Activated CD8-positive, alpha-beta T cell treated with anti-CD3 and anti-CD28 coated beads, Interleukin-2, amount 10 ng/mL, durations not matched to agents 7 days and 5 days (primary cell): ENCODE results near the gene AMBRA1. TPM values are rescaled to one million over a fixed set of nuclear protein-coding genes. Genes with fewer than 3 reads are reported as not detected.
"Not testable (repeated sequence)": the region's sequence is repeated elsewhere in the genome, so short reads cannot be mapped to it uniquely, and the experiment has no call there.

ENCODE experiments used
- ATAC-seq: fragments of 150-1000 bp; cut with Tn5 transposase; one replicate; pipeline ENCODE4 v1.10.0; 2021; ENCODE audit warnings: moderate library complexity
- CTCF ChIA-PET: fragments of 350-600 bp; sonication (Branson Sonifier 250); formaldehyde crosslinking; loops from one replicate; lab custom pipeline; 2021; ENCODE audit warnings: antibody characterized with exemption; lab: Charles Lee
- POLR2A ChIA-PET: fragments of 350-600 bp; sonication (Branson Sonifier 250); formaldehyde crosslinking; loops from one replicate; lab custom pipeline; 2021; ENCODE audit warnings: antibody characterized with exemption; lab: Charles Lee
- DNase-seq: peaks from one replicate; pipeline ENCODE4 v3.0.0-alpha.2; 2020
- H3K27ac Mint-ChIP-seq: one replicate; pipeline ENCODE4 v1.8.0; 2021; ENCODE audit warnings: mild to moderate bottlenecking, mixed read lengths
- H3K27me3 Mint-ChIP-seq: one replicate; pipeline ENCODE4 v1.8.0; 2021; ENCODE audit warnings: low read depth, mixed read lengths
- H3K36me3 Mint-ChIP-seq: one replicate; pipeline ENCODE4 v1.8.0; 2021; ENCODE audit warnings: low read depth, mixed read lengths
- H3K4me1 Mint-ChIP-seq: one replicate; pipeline ENCODE4 v1.8.0; 2021; ENCODE audit warnings: low read depth, mixed read lengths
- H3K4me3 Mint-ChIP-seq: one replicate; pipeline ENCODE4 v1.8.0; 2021; ENCODE audit warnings: mild to moderate bottlenecking, mixed read lengths
- H3K9me3 Mint-ChIP-seq: one replicate; pipeline ENCODE4 v1.8.0; 2022; ENCODE audit warnings: mixed read lengths; ENCODE audit not compliant: insufficient read depth
- total RNA-seq, 2 experiments: library from RNA; stranded (reverse); gene quantifications; one replicate each; pipeline ENCODE4 v1.2.3, GENCODE V29; 2021

The AMBRA1 gene
- total RNA-seq, 2 experiments from 2014 or later = 34.0 to 35.1 TPM

GRCh38 chr11:46528445-46529094, 65.3 kb downstream of the AMBRA1 start:
- ATAC-seq (no peak), DNase-seq (no peak)
- Mint-ChIP-seq H3K27ac (no peak overlapping the region), H3K4me3 (no peak overlapping the region), H3K27me3 (no peaks in the 10 kb centered on the region), H3K36me3 (peaks cover 7% of the 10 kb centered on the region), H3K9me3 (no peaks in the 10 kb centered on the region), H3K4me1 (peaks cover 17% of the 10 kb centered on the region)
- POLR2A ChIA-PET = interaction anchor here (0.6 kb wide), 1 partner anchor 115 kb away, joined by 4 read pairs; no protein-coding TSS in a partner anchor
- CTCF ChIA-PET = interaction anchor here (0.6 to 1.9 kb wide), 38 partner anchors 8 to 233 kb away, joined by 3 to 24 read pairs (median 5); partner anchors contain the start of genes AMBRA1, ATG13 and HARBI1

DNA sequence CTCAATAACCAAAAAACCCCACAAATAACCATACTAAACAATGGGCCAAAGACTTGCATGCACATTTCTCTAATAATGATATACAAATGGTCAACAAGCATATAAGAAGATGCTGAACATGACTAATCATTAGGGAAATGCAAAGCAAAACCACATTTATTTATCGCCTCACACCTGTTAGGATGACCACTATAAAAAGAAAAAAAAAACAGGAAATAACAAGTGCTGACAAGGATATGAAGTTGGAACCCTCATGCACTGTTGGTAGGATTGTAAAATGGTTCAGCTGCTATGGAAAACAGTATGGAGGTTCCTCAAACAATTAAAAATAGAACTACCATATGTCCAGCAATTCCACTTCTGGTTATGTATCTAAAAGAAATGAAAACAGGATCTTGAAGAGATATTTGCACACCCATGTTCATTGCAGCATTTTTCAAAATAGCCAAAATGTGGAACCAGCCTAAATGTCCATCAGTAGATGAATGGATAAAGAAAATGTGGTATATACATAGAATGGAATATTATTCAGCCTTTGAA, 66.2 kb downstream of the AMBRA1 start:
- DNase-seq = no peak
- Mint-ChIP-seq H3K4me1 (peaks cover 17% of the 10 kb centered on the region), H3K4me3 (no peak overlapping the region), H3K9me3 (no peaks in the 10 kb centered on the region), H3K27me3 (no peaks in the 10 kb centered on the region), H3K27ac (no peak overlapping the region), H3K36me3 (peaks cover 7% of the 10 kb centered on the region)
- ChIA-PET CTCF (no interaction called here), POLR2A (no interaction called here)
- ATAC-seq = no peak

DNA sequence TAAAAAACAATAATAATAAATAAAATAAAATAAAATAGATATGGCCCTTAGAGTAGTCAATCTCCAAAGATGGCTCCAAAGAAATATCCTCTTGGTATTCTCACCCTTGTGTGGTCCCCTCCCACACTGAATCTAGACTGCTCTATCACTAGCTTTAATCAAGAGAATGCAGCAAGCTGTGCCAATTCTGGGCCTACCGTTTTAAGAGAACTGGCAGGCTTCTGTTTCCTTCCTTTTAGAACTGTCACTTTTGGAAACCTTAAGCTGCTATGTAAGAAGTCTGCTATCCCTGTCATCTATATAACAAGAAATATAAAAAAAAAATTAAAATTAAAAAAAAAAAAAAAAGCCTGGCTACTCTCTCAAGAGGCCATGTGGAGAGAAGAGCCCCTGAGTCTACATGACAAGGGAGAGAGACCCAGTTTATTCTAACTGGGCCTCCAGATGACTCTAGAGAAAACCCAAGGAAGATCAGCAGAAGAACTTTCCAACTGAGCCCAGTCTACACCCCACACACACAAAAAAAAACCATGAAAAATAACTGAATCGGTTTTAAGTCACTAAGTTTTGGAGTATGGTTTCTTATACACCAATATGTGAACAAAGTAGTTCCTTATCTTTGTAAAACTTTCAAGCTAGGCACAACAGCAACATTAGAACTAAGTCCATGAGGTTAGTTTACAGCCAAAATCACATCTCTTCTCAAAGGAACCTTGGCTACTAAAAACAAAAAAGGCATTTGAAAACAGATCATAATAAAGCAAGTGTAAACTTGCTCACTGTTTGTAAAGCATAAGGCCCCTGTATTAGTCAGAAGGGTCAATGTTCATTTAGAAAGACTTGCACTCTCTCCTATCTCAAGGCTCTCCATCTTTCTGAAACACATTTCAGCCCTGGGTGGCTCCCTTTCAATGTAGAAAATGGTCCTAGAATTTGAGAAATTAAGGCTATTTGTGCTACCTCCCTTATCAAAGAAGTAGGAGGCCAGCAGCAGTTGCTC, 67.3 kb downstream of the AMBRA1 start:
- H3K9me3 Mint-ChIP-seq = no peaks in the 10 kb centered on the region
- ATAC-seq (no peak), DNase-seq (no peak)
- H3K27ac Mint-ChIP-seq = no peak overlapping the region
- H3K4me3 Mint-ChIP-seq = no peak overlapping the region
- H3K27me3 Mint-ChIP-seq = no peaks in the 10 kb centered on the region
- CTCF ChIA-PET = interaction anchor here (0.6 to 0.7 kb wide), 2 partner anchors 16 to 61 kb away, joined by 3 read pairs; no protein-coding TSS in a partner anchor
- POLR2A ChIA-PET = no interaction called here
- H3K36me3 Mint-ChIP-seq = peaks cover 7% of the 10 kb centered on the region
- H3K4me1 Mint-ChIP-seq = peaks cover 17% of the 10 kb centered on the region

DNA sequence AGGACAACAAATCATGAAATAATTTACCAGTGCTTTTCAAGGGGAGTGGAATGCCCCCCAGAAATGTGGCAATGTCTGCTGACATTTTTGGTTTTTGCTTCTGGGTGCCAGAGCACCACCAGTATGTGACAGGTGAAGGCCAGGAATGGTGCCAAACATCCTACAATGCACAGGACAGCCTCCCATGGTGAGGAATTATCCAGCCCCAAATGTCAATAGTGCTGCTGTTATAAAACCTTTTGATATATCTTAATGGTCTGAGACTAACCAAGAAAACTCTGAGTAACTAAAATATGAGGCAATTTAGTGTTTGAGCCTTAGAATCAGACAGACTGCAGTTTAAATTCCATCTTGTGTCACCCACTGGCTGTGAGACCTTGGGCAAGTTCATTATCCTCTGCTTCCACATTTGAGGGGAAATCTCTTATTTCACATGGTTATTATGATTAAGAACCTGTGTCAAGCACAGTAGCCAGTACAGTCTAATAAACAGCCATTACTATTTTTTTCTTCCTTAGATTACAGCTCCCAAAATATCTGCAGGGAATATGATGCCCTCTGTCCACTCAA, 69.5 kb downstream of the AMBRA1 start:
- Mint-ChIP-seq H3K27ac (no peak overlapping the region), H3K36me3 (peaks cover 7% of the 10 kb centered on the region), H3K27me3 (no peaks in the 10 kb centered on the region), H3K9me3 (no peaks in the 10 kb centered on the region), H3K4me3 (no peak overlapping the region), H3K4me1 (peaks cover 13% of the 10 kb centered on the region)
- ChIA-PET POLR2A (no interaction called here), CTCF (interaction anchor here (1.1 kb wide), 1 partner anchor 34 kb away, joined by 4 read pairs; no protein-coding TSS in a partner anchor)
- ATAC-seq (no peak), DNase-seq (no peak)

DNA sequence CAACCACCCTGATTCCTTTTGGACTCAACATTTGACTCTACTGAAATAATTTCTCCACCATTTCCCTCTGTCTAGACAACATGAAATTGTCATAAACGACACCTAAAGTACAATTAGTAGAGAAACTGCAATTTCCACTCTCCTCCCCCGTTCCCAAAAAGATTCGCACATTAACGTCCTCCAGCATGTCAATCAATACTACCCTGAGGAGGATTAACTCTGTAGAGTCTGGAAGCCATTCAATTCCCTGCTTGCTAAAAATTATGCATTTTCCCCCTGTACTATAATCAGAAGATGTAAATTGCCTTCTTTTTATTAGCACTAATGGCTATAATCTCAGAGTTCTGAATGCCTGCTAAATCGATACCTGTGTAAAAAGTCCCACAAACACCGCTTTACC, 70.5 kb downstream of the AMBRA1 start:
- Mint-ChIP-seq H3K27ac (no peak overlapping the region), H3K4me1 (peaks cover 3% of the 10 kb centered on the region), H3K36me3 (peaks cover 7% of the 10 kb centered on the region)

DNA sequence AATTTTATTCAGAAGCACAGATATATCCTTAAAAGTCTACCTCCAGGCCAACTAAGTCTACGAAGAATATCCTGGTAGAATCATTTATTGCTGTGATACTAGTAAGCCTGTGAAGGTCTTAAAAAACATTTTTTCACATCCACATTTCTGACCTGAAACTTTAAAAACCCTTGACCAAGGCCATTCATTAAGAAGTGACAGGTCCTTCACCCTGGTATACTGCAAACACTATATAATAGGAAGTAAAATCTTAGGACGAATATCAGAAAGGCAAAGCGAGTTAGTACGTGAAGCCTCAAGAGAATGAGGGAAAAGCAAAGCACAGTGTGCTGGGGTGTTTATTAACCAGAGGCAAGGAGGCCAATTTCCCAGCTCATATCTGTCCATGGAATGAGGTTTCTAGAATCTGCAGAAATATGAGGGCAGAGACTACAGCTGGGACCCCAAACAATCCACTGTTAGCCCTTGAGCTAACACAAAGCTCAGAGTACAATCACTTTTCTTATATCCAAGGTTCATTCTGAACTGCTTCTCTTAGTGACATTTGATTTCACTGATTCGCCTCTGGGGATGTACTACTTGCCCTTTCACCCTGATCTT, 71.0 kb downstream of the AMBRA1 start:
- Mint-ChIP-seq H3K36me3 (peaks cover 7% of the 10 kb centered on the region), H3K4me1 (peaks cover 2% of the 10 kb centered on the region), H3K27ac (no peak overlapping the region), H3K9me3 (no peaks in the 10 kb centered on the region), H3K4me3 (no peak overlapping the region), H3K27me3 (no peaks in the 10 kb centered on the region)
- ATAC-seq (no peak), DNase-seq (no peak)
- ChIA-PET CTCF (interaction anchor here (1.1 to 1.3 kb wide), 2 partner anchors 21 to 33 kb away, joined by 3 to 4 read pairs; no protein-coding TSS in a partner anchor), POLR2A (no interaction called here)

More for the DNA sequence above, 70.5 kb downstream of the AMBRA1 start:
- H3K4me3 Mint-ChIP-seq = no peak overlapping the region
- H3K9me3 Mint-ChIP-seq = no peaks in the 10 kb centered on the region
- no peaks in the 10 kb centered on the region for H3K27me3 Mint-ChIP-seq
- ChIA-PET POLR2A (no interaction called here), CTCF (interaction anchor here (1.3 kb wide), 1 partner anchor 33 kb away, joined by 4 read pairs; no protein-coding TSS in a partner anchor)
- ATAC-seq (no peak), DNase-seq (no peak)

GRCh38 chr11:46521961-46522681, 71.7 kb downstream of the AMBRA1 start:
- Mint-ChIP-seq H3K9me3 (no peaks in the 10 kb centered on the region), H3K4me1 (no peaks in the 10 kb centered on the region), H3K27me3 (no peaks in the 10 kb centered on the region), H3K27ac (no peak overlapping the region), H3K4me3 (no peak overlapping the region), H3K36me3 (peaks cover 7% of the 10 kb centered on the region)
- no peak for DNase-seq
- ChIA-PET CTCF (interaction anchor here (1.1 to 1.3 kb wide), 2 partner anchors 20 to 32 kb away, joined by 3 to 4 read pairs; no protein-coding TSS in a partner anchor), POLR2A (no interaction called here)
- ATAC-seq = no peak

DNA sequence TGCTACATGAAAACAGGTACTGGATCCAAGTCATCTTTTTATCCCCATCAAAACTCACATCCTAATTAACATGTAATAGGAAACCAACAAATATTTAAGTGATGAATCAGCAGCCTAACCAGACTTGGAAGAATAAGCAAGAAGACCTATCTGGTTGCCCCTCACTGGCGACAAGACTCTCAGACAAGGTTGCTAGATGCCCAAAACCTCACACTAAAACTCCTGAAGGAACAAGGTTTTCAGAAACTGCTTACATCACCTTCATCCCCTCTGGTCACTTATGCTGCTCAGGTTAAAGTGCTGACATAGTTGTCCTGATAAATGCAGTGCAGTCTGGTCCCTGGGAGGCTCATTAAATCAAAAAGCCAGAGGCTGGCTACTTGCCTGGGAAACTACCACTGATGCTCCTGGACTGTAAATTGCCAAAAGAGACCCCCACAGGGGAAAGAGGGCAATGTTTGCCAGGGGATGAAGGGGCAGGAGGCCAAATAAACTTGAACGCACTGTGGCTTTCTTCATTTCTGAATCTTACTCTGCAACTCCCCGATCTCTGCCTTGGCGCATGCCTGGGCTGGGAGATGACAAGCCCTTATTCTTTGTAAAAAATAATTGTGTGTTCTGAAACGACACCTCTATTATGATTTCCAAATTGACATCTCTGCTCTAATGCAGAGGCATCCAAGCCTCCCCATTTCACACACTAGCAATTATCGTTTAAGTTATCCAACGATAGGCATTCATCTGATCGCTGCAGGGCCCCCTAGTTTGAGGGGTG, 72.7 kb downstream of the AMBRA1 start:
- POLR2A ChIA-PET = no interaction called here
- Mint-ChIP-seq H3K9me3 (no peaks in the 10 kb centered on the region), H3K36me3 (no peaks in the 10 kb centered on the region), H3K27ac (no peak overlapping the region), H3K4me1 (no peaks in the 10 kb centered on the region), H3K4me3 (no peak overlapping the region), H3K27me3 (no peaks in the 10 kb centered on the region)
- ATAC-seq (no peak), DNase-seq (no peak)
- CTCF ChIA-PET = interaction anchor here (0.8 to 1.6 kb wide), 2 partner anchors 8 to 9 kb away, joined by 3 to 5 read pairs; no protein-coding TSS in a partner anchor

- ChIA-PET POLR2A (no interaction called here), CTCF (interaction anchor here (1.6 to 2.2 kb wide), 3 partner anchors 10 to 29 kb away, joined by 3 to 14 read pairs (median 9); no protein-coding TSS in a partner anchor)
- no peaks in the 10 kb centered on the region for H3K9me3 Mint-ChIP-seq
Observed at GRCh38 chr11:46519351-46519750, 74.5 kb downstream of the AMBRA1 start.

DNA sequence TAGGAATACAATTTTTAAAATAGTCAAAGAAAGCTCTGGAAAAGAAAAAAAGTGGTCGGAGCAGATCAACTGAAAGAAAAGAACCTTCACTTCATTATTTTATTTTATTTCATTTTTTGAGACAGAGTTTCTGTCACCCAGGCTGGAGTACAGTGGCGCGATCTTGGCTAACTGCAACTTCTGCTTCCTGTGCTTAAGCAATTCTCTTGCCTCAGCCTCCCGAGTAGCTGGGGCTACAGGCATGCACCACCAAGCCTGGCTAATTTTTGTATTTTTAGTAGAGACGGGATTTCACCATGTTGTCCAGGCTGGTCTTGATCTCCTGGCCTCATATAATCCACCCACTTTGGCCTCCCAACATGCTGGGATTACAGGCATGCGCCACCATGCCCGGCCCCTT, 74.9 kb downstream of the AMBRA1 start:
- CTCF ChIA-PET = interaction anchor here (1.8 to 2.2 kb wide), 2 partner anchors 10 to 29 kb away, joined by 9 to 14 read pairs; no protein-coding TSS in a partner anchor
- H3K36me3 Mint-ChIP-seq, H3K27me3 Mint-ChIP-seq, H3K9me3 Mint-ChIP-seq, DNase-seq, ATAC-seq, H3K27ac Mint-ChIP-seq, H3K4me1 Mint-ChIP-seq, POLR2A ChIA-PET, H3K4me3 Mint-ChIP-seq: not testable (repeated sequence)

More at GRCh38 chr11:46519351-46519750, 74.5 kb downstream of the AMBRA1 start:
- no peak overlapping the region for H3K4me3 Mint-ChIP-seq
- H3K27me3 Mint-ChIP-seq = no peaks in the 10 kb centered on the region
- H3K36me3 Mint-ChIP-seq = no peaks in the 10 kb centered on the region
- DNase-seq (no peak), ATAC-seq (no peak)
- no peaks in the 10 kb centered on the region for H3K4me1 Mint-ChIP-seq
- no peak overlapping the region for H3K27ac Mint-ChIP-seq
